Astrocyte of the hippocampus (primary cell): ENCODE data around the gene USHBP1.

Experiments used
- DNase-seq: peaks from one replicate; pipeline ENCODE4 v3.0.0; 2011; ENCODE audit warnings: low read depth, low spot score

The USHBP1 gene

DNA sequence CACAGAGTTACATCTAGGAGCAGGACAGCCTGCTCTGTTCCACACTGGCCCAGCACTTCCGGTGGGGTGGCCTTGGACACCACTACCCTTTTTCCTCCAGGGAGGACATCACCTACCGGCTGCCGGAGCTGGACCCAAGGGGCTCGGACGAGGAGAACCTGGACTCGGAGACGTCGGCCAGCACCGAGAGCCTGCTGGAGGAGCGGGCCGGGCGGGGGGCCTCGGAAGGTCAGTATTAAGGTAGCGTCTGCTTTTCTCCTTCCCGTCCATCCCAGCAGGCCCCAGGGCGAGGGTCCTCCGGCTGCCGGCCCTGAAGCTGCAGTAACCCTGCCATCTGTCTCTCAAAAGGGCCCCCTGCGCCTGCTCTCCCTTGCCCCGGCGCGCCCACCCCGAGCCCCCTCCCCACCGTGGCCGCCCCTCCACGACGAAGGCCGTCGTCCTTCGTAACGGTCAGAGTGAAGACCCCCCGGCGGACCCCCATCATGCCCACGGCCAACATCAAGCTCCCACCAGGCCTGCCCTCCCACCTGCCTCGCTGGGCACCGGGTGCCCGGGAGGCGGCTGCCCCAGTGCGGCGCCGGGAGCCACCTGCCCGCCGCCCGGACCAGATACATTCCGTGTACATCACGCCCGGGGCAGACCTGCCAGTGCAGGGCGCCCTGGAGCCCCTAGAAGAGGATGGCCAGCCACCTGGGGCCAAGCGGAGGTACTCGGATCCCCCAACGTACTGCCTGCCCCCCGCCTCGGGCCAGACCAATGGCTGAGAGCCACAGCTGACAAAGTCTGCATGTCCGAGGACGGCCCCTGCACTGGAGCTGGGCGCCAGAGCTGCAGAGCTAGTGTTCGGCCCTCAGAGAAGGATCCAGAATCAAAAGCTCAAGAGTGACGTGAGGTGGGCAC is 52.7 kb downstream of the USHBP1 start:
- no peak for DNase-seq

DNA sequence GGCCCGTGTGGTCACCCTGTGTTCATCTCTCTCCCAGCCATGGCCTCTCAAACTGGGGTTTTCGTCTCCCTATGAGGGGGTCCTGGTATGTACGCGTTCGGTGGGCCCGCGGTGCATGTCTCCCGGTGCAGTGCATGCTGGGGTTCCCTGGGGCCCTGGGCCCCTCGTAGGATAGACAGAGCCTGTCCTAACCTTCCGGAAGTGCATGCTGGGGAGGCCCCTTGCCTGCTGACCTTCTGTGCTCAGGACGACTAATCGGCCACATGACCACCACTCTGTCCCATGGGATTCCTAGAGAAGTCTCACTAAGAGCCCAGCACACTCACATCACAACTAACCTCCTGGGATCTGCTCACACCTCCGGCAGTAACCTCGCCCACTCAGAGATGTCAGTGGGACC is 54.2 kb downstream of the USHBP1 start:
- DNase-seq = no peak

DNA sequence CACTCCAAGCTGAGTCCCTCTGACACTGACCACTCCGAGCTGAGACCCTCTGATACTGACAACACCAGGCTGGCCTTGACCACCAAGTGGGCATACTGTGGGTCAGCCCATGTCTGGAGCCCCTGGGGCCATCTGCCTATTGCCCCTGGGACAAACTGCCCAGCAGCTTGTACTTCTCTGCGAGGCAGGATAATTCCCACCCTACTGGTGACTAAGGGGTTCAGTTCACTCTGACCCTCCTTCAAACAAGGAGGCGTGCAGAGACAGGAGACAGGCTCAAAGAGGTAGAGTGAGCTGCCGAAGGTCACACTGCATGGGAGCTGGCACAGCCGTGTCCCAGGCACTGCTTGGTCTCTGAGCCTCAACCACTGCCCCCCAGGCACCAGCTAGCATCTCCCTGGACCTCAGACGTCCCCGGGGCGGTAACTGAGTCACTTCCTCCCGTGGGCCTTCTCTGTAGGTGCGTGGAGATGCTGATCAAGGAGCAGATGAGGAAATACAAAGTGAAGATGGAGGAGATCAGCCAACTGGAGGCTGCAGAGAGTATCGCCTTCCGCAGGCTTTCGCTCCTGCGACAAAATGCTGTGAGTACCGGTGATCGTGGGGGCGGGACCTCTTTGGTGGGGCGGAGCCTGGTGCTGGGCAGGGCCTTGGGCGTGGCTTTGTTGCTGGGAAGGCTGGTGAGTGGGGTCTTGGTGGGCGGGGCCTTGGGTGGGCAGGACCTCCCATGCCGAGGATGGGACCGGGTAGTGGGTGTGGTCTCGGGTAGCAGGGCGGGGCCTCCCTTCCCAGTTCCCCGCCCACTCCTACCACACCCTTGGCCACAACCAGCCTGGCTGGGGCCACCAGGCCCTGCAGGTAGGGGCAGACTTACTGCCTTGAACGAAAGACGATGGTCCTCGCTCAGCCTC is 55.2 kb downstream of the USHBP1 start:
- DNase-seq = peak; percentile 42

DNA sequence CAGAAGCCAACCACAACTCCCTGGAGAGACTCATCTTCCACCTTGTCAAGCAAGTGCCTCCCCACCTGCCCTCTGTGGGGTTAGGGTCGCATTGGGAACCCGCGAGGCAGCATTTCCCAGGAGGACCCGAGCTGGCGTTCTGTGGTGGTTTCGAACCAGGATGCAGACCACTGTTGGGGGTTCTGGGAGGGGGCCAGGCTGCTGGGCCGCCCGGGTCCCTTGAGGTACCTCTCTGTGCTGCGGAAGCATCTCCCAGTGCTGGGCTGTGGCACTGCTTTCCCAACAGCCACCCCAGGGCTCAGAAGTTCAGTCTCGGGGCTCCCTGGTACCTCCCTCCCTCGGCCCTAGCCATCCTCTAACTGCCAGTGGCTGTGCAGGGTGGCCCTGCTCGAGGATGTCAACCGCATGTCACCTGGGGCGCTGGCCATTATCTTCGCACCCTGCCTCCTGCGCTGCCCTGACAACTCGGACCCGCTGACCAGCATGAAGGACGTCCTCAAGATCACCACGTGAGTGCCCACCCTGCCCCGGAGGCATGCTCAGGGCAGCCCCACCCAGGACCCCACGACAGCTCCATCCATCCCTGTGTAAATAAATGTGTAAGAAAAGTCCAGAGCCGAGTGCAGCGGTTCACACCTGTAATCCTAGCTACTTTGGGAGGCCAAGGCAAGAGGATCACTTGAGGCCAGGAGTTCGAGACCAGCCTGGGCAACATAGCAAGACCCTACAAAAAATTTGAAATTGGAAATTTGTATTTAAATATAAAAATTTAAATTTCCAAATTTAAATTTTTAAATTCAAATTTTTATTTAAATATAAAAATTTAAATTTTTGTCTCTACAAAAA is 57.6 kb downstream of the USHBP1 start:
- DNase-seq = no peak

DNA sequence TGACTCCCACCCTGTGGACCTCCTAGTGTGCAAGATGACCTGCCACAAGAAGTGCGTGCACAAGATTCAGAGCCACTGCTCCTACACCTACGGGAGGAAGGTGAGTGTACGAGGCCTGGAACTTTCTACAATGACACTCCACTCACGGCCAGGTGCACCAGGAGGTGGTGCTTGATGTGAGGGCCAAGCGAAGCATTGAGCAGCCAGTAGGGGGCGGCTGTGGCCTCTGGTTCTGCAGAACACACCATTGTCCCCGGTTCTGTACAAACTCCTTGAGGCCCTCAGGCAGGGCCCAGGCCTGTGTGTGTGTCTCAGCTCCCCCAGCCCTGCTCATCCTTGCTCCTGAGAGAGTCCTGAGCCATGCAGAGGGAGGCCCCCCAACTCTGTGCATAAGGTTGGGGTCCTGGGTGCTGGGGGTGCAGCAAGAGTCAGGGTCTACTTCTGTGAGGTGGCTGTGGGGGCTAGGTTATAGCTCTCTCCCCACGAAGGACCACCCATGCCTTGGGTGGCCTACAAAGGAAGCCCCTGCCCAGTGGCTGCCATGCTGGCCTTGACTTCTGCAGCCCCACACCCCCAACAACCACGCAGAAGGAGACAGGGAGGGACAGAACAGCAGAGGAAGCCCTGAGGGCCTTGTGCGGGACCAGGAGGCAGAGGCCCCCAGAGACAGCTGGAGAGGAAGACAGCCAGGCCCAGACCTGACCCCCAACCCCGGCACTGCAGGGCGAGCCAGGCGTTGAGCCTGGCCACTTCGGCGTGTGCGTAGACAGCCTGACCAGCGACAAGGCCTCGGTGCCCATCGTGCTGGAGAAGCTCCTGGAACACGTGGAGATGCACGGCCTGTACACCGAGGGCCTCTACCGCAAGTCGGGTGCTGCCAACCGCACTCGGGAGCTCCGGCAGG is 59.1 kb downstream of the USHBP1 start:
- DNase-seq = peak; percentile 70

DNA sequence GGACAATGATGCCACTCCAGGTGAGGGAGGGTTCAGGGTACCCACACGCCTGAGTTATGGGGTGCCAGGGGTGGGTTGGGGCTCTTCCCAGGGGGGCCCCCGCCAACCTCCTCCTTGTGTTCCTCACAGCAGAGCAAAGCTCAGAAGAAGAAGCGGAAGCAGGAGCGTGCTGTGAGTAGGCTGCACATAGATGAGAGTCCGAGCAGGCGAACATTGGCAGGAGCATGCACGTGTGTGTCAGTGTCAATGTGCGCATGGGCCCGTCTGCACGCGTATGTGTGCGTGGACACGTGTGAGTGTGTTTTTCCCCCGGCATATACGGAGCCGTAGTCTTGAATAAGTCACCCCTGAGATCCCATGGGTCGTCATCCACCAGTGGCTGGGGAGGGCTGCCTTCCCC is 61.8 kb downstream of the USHBP1 start:
- no peak for DNase-seq

DNA sequence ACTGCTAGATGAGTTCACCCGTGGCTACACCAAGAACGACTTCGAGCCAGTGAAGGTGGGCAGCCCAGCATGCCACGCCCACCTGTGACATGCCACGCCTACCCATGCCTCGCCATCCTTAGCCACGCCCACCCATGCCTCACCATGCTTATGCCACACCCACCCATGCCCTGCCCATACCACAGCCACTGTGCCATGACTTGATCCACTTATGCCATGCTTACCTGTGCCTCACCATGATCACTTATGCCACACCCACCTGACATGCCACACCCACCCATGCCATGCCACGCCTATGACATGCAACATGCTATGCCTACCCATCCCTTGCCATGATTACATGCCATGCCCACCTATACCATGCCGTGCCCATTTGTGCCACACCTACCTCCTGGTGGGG is 62.3 kb downstream of the USHBP1 start:
- no peak for DNase-seq

DNA sequence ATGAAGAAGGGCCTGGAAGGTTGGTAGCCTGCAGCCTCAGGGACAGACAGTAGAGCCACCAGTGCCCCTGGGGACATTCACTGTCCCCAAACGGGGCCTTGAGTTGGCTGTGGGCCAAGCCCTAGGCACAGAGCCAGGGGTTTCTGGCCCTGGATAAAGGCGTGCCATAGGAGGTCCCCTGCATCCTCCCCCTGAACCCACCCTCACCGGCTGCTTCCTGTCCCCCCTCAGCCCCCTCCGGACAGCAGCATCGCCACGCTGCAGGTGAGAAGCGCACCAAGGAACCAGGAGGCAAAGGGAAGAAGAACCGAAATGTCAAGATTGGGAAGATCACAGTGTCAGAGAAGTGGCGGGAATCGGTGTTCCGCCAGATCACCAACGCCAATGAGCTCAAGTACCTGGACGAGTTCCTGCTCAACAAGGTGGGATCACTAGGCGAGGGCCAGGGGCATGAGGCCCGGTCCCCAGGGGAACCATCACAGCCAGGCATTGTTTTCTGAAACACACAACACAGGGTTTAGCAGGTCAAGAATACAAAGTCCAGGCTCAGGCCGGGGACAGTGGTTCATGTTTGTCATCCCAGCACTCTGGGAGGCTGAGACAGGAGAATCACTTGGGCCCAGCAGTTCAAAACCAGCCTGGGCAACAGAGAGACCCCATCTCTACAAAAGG is 64.0 kb downstream of the USHBP1 start:
- DNase-seq = no peak
